Cardiac muscle cell (in vitro differentiated cells and primary cell): ENCODE measurements around the gene PDXP. TPM values are rescaled to one million over a fixed set of nuclear protein-coding genes. Genes with fewer than 3 reads are reported as not detected.
"Not testable (repeated sequence)": the region's sequence is repeated elsewhere in the genome, so short reads cannot be mapped to it uniquely, and the experiment has no call there.

Experiments
- DNase-seq, 2 donors: peaks; one replicate each; pipeline versions ENCODE4 v3.0.0 to v3.0.0-alpha.2; 2010 to 2017; ENCODE audit warnings: low read depth in 1 of 2, low spot score in 1 of 2
- H3K27ac ChIP-seq: fragments of 200-600 bp; sonication (generic); 2 replicates; pipeline ENCODE4 v1.5.1; 2016
- H3K27me3 ChIP-seq: fragments of 200-600 bp; sonication (generic); 2 replicates; pipeline ENCODE4 v1.6.0; 2016; ENCODE audit warnings: control low read depth
- H3K36me3 ChIP-seq: fragments of 200-600 bp; sonication (generic); 2 replicates; pipeline ENCODE4 v1.5.1; 2016; ENCODE audit warnings: control low read depth
- H3K4me1 ChIP-seq: fragments of 200-600 bp; sonication (generic); 2 replicates; pipeline ENCODE4 v1.8.1; 2017; ENCODE audit warnings: low read depth, mild to moderate bottlenecking, mixed run types
- H3K4me3 ChIP-seq: fragments of 200-600 bp; sonication (generic); 2 replicates; pipeline ENCODE4 v1.5.1; 2016; ENCODE audit warnings: mild to moderate bottlenecking
- H3K9me3 ChIP-seq: fragments of 200-600 bp; sonication (generic); 2 replicates; pipeline ENCODE4 v1.5.1; 2017; ENCODE audit warnings: low read depth, mild to moderate bottlenecking, control low read depth
- polyA plus RNA-seq: library from polyadenylated mRNA; unstranded; fragments of >200 nt; fragmentation: Nextera tagmentation; extraction: Ambion mirVana; gene quantifications from 2 replicates; pipeline ENCODE4 v1.2.1, GENCODE V29; 2016
- total RNA-seq: library from RNA; depleted of rRNA; stranded (reverse); fragments of >200 nt; gene quantifications from 2 replicates; pipeline ENCODE4 v1.2.3, GENCODE V29; 2016
- TF ChIP-seq, protein P1 (sequence below): IDR thresholded peaks from 2 replicates; pipeline ENCODE4 v1.5.1; 2012; ENCODE audit warnings: low read depth, mild to moderate bottlenecking, low read length

PDXP gene
- total and polyA plus RNA-seq, 2 experiments from 2014 or later = 48.5 to 117 TPM

DNA sequence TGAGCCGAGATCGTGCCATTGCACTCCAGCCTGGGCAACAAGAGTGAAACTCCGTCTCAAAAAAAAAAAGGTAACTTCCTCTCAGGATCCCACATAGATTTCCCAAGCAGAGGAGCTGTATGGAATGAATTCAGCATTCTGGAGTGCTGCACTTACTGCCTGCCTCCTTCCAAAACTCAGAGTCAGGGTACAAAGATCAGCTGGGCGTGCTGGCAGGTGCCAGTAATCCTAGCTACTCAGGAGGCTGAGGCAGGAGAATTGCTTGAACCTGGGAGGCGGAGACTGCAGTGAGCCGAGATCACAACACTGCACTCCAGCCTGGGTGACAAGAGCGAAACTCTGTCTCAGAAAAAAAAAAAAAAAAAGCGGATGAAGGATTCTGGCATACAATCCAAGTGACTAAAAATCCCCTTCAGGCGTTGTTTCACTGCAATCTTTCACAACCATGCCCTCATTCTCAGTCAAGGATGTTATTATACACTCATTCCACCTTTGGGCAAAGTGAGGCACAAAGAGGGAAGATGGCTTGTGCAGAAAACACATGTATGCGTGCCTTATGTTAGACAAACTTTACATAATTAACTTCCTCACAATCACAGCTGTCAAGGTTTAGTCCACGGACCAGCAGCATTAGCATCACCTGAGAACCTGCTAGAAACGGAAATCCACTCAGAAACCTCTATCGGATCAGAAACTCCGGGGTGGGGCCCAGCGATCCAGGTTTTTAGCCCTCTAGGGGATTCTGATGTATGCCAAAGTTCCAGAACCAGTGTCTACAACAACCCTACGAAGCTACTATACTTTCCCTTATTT is 26.5 kb downstream of the PDXP start:
- no peak overlapping the region for H3K27ac ChIP-seq
- H3K9me3 ChIP-seq = no peaks in the 10 kb centered on the region
- H3K27me3 ChIP-seq = no peaks in the 10 kb centered on the region
- H3K36me3 ChIP-seq = no peaks in the 10 kb centered on the region
- H3K4me1 ChIP-seq = no peaks in the 10 kb centered on the region
- TF ChIP-seq, protein P1, sequence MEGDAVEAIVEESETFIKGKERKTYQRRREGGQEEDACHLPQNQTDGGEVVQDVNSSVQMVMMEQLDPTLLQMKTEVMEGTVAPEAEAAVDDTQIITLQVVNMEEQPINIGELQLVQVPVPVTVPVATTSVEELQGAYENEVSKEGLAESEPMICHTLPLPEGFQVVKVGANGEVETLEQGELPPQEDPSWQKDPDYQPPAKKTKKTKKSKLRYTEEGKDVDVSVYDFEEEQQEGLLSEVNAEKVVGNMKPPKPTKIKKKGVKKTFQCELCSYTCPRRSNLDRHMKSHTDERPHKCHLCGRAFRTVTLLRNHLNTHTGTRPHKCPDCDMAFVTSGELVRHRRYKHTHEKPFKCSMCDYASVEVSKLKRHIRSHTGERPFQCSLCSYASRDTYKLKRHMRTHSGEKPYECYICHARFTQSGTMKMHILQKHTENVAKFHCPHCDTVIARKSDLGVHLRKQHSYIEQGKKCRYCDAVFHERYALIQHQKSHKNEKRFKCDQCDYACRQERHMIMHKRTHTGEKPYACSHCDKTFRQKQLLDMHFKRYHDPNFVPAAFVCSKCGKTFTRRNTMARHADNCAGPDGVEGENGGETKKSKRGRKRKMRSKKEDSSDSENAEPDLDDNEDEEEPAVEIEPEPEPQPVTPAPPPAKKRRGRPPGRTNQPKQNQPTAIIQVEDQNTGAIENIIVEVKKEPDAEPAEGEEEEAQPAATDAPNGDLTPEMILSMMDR = no peak
- no peak overlapping the region for H3K4me3 ChIP-seq
- no peak for DNase-seq

- H3K4me1 ChIP-seq = no peaks in the 10 kb centered on the region
- peak; percentile 91 to 93 for DNase-seq
- peak within 1 kb of the TSS; percentile 89 for H3K4me3 ChIP-seq
- TF ChIP-seq, protein P1 = no peak
- no peaks in the 10 kb centered on the region for H3K9me3 ChIP-seq
- H3K27me3 ChIP-seq = no peaks in the 10 kb centered on the region
- peak within 1 kb of the TSS; percentile 90 for H3K27ac ChIP-seq
- no peaks in the 10 kb centered on the region for H3K36me3 ChIP-seq
Observed at GRCh38 chr22:37686002-37686982, 27.8 kb downstream of the PDXP start, which contains the start of gene NOL12. TSS of gene NOL12 (plus strand) at chr22:37686343. CDS start at chr22:37686393, 50 bp downstream.

- no peaks in the 10 kb centered on the region for H3K36me3 ChIP-seq
- DNase-seq = no peak
- no peak overlapping the region for H3K27ac ChIP-seq
- H3K4me1 ChIP-seq = no peaks in the 10 kb centered on the region
- TF ChIP-seq, protein P1 = no peak
- H3K9me3 ChIP-seq = no peaks in the 10 kb centered on the region
- H3K4me3 ChIP-seq = no peak overlapping the region
- H3K27me3 ChIP-seq = no peaks in the 10 kb centered on the region
Observed at GRCh38 chr22:37690407-37690806, 31.9 kb downstream of the PDXP start.

DNA sequence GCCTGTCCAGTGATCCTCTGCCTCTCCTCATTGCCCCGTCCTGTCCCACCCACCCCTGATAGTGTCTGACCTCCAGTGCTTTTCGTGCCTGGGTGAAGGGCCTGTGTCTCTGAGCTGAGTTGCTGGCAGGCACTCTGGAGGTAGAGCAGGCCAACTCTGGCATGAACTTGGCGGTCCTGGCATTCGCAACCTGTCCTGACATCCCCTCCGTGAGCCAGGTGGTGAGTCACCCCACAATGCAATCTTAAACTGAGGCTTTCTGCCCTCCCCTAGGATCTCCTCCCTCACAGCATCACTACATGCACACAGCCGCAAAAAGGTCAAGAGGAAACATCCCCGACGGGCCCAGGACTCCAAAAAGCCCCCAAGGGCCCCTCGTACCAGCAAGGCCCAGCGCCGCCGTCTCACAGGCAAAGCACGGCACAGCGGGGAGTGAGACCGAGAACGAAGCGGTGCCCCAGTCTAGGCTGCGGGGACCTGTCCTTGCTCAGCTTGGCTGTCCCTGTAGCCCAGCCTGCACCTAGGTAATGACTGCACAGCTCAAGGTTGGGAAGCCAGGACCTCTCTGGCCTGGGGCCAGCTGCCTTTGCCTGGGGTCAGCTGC is 32.5 kb downstream of the PDXP start:
- no peaks in the 10 kb centered on the region for H3K9me3 ChIP-seq
- DNase-seq = no peak
- no peak overlapping the region for H3K4me3 ChIP-seq
- H3K36me3 ChIP-seq = no peaks in the 10 kb centered on the region
- H3K27ac ChIP-seq = no peak overlapping the region
- no peaks in the 10 kb centered on the region for H3K27me3 ChIP-seq
- TF ChIP-seq, protein P1 = no peak
- no peaks in the 10 kb centered on the region for H3K4me1 ChIP-seq

DNA sequence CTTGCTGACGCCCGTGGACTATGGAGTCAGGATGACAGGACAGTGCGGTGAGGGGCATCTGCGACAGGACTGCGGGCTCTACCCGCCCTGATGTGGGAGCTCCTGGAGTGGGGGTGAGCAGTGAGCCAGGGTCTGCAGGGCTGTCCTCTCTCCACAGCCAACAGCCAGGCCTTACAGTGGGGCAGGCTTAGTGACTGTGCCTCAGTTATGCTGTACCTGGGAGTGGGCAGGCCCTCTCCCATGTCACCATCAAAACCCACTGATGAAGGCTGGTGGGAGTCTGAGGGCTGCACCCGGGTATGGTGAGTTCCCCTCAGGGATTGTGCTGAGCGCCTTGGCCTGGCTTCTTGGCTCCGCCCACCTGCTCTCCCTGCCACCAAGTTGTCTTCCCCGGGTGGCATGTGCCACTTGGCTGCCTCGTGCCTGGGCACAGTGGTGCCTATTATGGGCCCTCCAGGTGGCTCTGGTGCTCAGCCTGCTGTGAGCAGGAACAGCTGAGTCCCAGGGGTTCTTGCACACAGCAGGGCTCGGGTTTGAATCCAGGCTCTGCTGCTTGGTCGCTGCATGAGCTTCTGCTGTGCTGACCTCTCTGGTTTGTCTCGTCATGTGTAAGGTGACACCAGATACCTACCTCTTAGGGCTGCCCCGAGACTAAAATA is 34.2 kb downstream of the PDXP start:
- DNase-seq = no peak
- no peak overlapping the region for H3K27ac ChIP-seq
- no peaks in the 10 kb centered on the region for H3K27me3 ChIP-seq
- no peaks in the 10 kb centered on the region for H3K36me3 ChIP-seq
- H3K4me3 ChIP-seq = no peak overlapping the region
- no peaks in the 10 kb centered on the region for H3K9me3 ChIP-seq
- H3K4me1 ChIP-seq = peaks cover 4% of the 10 kb centered on the region
- TF ChIP-seq, protein P1 = no peak

GRCh38 chr22:37694131-37694530 is 35.6 kb downstream of the PDXP start:
- H3K9me3 ChIP-seq, H3K4me1 ChIP-seq, H3K4me3 ChIP-seq, H3K36me3 ChIP-seq, H3K27ac ChIP-seq, H3K27me3 ChIP-seq, DNase-seq: not testable (repeated sequence)

DNA sequence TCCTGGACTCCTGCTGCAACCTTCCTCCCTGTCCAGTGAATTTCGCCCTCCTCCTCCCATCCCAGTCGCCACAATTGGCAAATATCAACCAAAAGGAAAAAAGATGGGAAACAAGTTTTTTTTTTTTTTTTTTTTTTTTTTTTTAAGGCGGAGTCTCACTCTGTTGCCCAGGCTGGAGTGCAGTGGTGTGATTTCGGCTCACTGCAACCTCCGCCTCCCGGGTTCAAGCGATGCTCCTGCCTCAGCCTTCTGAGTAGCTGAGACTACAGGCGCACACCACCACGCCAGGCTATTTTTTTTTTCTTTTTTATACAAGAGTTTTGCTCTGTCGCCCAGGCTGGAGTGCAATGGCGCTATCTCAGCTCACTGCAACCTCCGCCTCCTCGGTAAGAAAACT is 37.7 kb downstream of the PDXP start:
- H3K36me3 ChIP-seq, H3K27me3 ChIP-seq, H3K4me1 ChIP-seq, H3K4me3 ChIP-seq, H3K9me3 ChIP-seq, DNase-seq: not testable (repeated sequence)
- H3K27ac ChIP-seq = peak overlapping the region; percentile 66
